GM12891 (cell line): Measurements from ENCODE around the gene CSF1R.
"Not testable (repeated sequence)": the region's sequence is repeated elsewhere in the genome, so short reads cannot be mapped to it uniquely, and the experiment has no call there.

Experiments
- DNase-seq: peaks from one replicate; pipeline ENCODE4 v3.0.0; 2011; ENCODE audit warnings: low spot score; ENCODE audit not compliant: insufficient read length
- FAIRE-seq: peaks from 2 replicates; lab custom pipeline; 2011; peaks lifted over from hg19 to GRCh38; lab: Jason Lieb, UNC
- PAX5 ChIP-seq: IDR thresholded peaks from 2 replicates; pipeline ENCODE4 v1.6.1; 2011; ENCODE audit warnings: low read length, moderate library complexity, mild to moderate bottlenecking; ENCODE audit not compliant: insufficient read depth, severe bottlenecking
- POLR2A ChIP-seq: IDR thresholded peaks from 2 replicates; pipeline ENCODE4 v1.6.1; 2011; ENCODE audit warnings: low read depth, low read length, control low read depth
- POLR2AphosphoS5 ChIP-seq: IDR thresholded peaks from 2 replicates; pipeline ENCODE4 v1.6.1; 2011; ENCODE audit warnings: low read depth, low read length, control low read depth
- POU2F2 ChIP-seq: IDR thresholded peaks from 2 replicates; pipeline ENCODE4 v1.6.1; 2011; ENCODE audit warnings: low read depth, mild to moderate bottlenecking, control low read depth, low read length, moderate library complexity
- SPI1 ChIP-seq: IDR thresholded peaks from 2 replicates; pipeline ENCODE4 v1.6.1; 2011; ENCODE audit warnings: low read depth, low read length, control low read depth
- TAF1 ChIP-seq: IDR thresholded peaks from 2 replicates; pipeline ENCODE4 v1.6.1; 2011; ENCODE audit warnings: low read depth, low read length, control low read depth

CSF1R gene

DNA sequence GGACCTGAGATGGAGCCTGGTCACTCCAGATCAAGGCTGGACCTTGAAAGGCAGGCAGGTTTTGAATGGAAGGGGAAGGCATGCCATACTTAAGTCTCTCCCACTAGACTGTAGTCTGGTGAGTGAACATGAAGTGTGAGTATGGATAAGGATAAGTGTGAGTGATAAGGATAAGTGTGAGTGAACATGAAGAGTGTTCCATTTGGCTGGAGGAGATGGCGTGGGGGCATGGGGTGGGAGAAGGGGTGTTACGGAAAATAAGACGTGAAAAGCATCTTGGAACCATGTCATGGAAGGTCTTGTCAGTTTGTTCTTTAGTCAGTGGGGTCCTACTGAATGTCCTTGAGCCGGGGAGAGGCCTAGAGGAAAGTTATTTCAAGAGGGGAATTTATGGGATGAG, 53.0 kb downstream of the CSF1R start:
- FAIRE-seq, result no peak

GRCh38 chr5:150028047-150028446, 58.3 kb downstream of the CSF1R start:
- not testable (repeated sequence) for DNase-seq, FAIRE-seq

More for the DNA sequence above, 53.0 kb downstream of the CSF1R start:
- no peak for DNase-seq
- no peak for TF ChIP-seq POU2F2
- TF ChIP-seq POLR2A, result no peak
- TF ChIP-seq SPI1, result no peak
- TF ChIP-seq POLR2AphosphoS5, result no peak
- TF ChIP-seq TAF1, result no peak
- no peak for TF ChIP-seq PAX5

- DNase-seq (no peak), FAIRE-seq (no peak)
These were observed 59.6 kb downstream of the CSF1R start for GRCh38 chr5:150026682-150027172.

DNA sequence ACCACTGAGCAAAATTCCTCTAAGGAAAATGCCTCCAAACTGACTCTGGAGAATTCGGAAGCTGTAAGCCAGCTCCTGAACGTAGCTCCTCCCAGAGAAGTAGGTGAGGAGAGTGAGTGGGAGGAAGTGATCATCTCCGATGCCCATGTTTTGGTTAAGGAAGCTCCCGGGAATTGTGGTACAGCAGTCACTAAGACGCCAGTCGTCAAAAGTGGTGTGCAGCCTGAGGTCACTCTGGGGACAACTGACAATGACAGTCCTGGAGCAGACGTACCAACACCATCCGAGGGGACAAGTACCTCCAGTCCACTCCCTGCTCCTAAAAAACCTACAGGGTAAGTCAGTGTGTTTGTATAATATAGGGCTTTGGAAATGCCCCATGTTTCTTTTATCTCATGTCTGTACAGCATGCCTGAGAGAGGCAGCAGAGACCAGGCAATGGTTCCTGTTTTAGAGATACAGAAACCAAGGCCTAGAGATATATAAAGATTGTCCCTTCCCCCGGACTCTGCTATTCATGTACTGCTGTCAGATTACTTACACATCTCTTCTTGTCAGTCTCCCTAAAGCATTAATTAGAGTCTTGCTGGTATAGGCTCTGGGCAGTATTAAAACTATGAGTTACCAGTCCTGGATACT, 61.9 kb downstream of the CSF1R start:
- no peak for TF ChIP-seq POLR2AphosphoS5
- no peak for TF ChIP-seq POLR2A
- TF ChIP-seq POU2F2, result no peak
- no peak for TF ChIP-seq SPI1
- TF ChIP-seq TAF1, result no peak
- no peak for TF ChIP-seq PAX5
- no peak for FAIRE-seq
- DNase-seq, result no peak

More at GRCh38 chr5:150026682-150027172, 59.6 kb downstream of the CSF1R start:
- no peak for TF ChIP-seq PAX5
- no peak for TF ChIP-seq POLR2A
- TF ChIP-seq TAF1, result no peak
- TF ChIP-seq SPI1, result no peak
- TF ChIP-seq POLR2AphosphoS5, result no peak
- no peak for TF ChIP-seq POU2F2

DNA sequence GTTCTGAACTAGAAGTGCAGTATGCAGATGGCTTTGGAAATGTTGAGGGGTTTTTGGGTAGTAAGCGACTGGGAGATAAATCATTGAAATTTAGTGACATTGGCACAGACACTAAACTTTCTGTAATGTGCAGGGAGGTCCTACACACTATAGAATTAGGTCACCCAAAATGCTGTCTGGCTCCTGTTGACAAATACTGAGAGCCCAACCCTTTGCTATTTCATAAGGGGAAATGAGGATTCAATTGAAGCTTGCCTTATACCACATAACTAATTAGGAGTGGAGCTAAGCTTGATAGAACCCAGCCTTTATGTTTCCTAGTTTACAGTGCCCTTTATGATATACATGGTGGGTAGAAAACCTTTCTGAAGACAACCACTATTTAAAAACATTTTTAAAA, 63.2 kb downstream of the CSF1R start:
- DNase-seq (no peak), FAIRE-seq (no peak)
- no peak for TF ChIP-seq POU2F2
- no peak for TF ChIP-seq TAF1
- TF ChIP-seq POLR2A, result no peak

GRCh38 chr5:150022681-150023080, 63.7 kb downstream of the CSF1R start:
- FAIRE-seq (no peak), DNase-seq (no peak)
- TF ChIP-seq POU2F2 (no peak), POLR2AphosphoS5 (no peak), POLR2A (no peak), TAF1 (no peak), SPI1 (no peak), PAX5 (no peak)

GRCh38 chr5:150022158-150022531, 64.2 kb downstream of the CSF1R start:
- DNase-seq (no peak), FAIRE-seq (no peak)
- no peak for TF ChIP-seq PAX5
- TF ChIP-seq SPI1, result no peak
- TF ChIP-seq POLR2A, result no peak
- no peak for TF ChIP-seq TAF1
- no peak for TF ChIP-seq POU2F2
- TF ChIP-seq POLR2AphosphoS5, result no peak

- no peak for FAIRE-seq
- TF ChIP-seq TAF1 (no peak), POLR2A (no peak), POLR2AphosphoS5 (no peak)
- no peak for DNase-seq
These were observed 64.7 kb downstream of the CSF1R start for GRCh38 chr5:150021491-150022157.

GRCh38 chr5:150020249-150020648, 66.1 kb downstream of the CSF1R start:
- DNase-seq, result no peak
- TF ChIP-seq POLR2AphosphoS5, result no peak
- TF ChIP-seq TAF1, result no peak
- TF ChIP-seq POLR2A, result no peak
- no peak for TF ChIP-seq SPI1
- no peak for TF ChIP-seq PAX5
- TF ChIP-seq POU2F2, result no peak
- no peak for FAIRE-seq

- TF ChIP-seq POLR2AphosphoS5 (no peak), POLR2A (no peak)
- no peak for DNase-seq
- FAIRE-seq, result no peak
These were observed 68.9 kb downstream of the CSF1R start for GRCh38 chr5:150017226-150018005.
